Epithelial cell of esophagus (primary cell): ENCODE data around the gene HNRNPF.

Source experiments
- DNase-seq: peaks from one replicate; pipeline ENCODE4 v3.0.0; 2010; ENCODE audit warnings: low read depth
- H3K4me3 ChIP-seq: 2 replicates; pipeline ENCODE4 v1.5.1; 2011; ENCODE audit warnings: mild to moderate bottlenecking, low read length, control low read depth
- TF ChIP-seq, protein P1 (sequence below): IDR thresholded peaks from 2 replicates; pipeline ENCODE4 v1.5.1; 2011; ENCODE audit warnings: low read depth, mild to moderate bottlenecking, low read length, control low read depth, inconsistent platforms; ENCODE audit not compliant: insufficient read depth; ENCODE audit errors: missing control alignments

HNRNPF gene

DNA sequence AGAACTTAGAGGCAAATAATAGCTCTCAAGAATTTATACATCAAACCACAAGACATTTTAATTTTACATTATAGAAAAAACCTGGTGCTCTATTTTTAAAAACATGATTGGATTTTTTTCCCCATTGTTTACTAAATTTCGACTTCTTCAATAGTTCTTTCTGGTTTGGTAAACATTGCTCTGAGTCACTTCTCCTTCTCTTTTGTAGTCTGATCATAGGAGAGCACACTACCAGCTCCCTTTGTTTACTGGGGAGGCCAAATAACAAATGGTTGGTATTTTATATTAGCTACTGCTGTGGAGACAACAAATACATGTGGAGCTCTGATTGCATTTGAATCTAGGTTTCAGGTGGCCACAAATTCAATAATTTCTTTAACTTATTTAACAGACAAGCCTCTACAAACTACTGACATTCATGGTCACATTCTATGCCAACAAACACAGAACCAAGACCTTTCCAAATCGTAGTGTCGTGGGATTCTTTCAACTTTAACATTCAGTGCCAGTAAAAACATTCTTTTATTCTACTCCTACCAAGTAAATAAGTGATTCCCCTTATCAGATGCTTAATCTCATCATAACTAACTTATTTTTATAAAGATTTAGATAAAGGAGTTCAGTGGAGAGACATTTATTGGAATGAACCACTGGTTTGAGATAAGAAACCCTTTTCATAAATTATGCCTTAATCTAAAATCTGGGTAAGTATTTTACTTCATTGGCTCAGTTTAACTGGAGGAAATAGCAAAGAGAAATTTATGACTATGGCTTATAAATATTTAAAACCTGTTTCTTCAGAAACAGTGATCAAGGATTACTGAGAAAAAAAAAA is 55.3 kb downstream of the HNRNPF start:
- no peak for DNase-seq
- H3K4me3 ChIP-seq, result no peak overlapping the region
- TF ChIP-seq, protein P1, sequence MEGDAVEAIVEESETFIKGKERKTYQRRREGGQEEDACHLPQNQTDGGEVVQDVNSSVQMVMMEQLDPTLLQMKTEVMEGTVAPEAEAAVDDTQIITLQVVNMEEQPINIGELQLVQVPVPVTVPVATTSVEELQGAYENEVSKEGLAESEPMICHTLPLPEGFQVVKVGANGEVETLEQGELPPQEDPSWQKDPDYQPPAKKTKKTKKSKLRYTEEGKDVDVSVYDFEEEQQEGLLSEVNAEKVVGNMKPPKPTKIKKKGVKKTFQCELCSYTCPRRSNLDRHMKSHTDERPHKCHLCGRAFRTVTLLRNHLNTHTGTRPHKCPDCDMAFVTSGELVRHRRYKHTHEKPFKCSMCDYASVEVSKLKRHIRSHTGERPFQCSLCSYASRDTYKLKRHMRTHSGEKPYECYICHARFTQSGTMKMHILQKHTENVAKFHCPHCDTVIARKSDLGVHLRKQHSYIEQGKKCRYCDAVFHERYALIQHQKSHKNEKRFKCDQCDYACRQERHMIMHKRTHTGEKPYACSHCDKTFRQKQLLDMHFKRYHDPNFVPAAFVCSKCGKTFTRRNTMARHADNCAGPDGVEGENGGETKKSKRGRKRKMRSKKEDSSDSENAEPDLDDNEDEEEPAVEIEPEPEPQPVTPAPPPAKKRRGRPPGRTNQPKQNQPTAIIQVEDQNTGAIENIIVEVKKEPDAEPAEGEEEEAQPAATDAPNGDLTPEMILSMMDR, result no peak

DNA sequence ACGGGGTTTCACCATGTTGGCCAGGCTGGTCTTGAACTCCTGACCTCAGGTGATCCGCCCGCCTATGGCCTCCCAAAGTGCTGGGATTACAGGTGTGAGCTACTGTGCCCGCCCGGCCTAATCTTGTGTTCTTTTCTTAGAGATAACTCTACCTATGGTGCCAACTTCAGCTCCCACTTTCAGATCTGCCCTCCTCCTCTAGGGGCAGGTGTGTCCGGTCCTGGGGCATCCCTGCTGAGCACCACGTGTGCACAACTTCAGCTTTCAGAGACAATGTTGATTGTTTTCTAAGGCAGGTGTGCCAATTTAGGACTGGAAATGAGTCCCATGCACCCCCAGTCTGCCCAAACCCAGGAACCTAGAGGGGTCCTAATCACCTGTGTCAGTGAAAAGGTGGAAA is 56.0 kb downstream of the HNRNPF start:
- no peak for DNase-seq
- H3K4me3 ChIP-seq, result no peak overlapping the region
- TF ChIP-seq, protein P1, result no peak

DNA sequence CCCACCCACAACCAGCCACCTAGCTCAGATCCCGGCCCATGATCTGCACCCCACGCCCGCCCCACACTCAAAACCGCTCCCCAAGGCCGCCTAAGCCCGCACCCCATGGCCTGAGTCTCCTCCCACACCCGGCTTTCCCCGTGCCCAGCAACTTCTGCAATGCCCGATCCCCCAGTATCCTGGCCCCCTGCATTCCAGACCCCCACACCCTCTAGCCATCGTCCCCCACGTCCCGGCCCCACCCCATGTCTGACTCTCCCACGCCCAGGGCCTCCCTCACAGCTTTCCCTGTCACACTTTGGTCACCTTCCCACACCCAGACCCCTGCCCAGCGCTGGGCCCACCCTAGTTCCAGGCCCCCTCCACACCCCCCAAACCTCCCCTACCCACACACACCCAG is 57.7 kb downstream of the HNRNPF start:
- TF ChIP-seq, protein P1, result no peak
- no peak overlapping the region for H3K4me3 ChIP-seq
- no peak for DNase-seq

DNA sequence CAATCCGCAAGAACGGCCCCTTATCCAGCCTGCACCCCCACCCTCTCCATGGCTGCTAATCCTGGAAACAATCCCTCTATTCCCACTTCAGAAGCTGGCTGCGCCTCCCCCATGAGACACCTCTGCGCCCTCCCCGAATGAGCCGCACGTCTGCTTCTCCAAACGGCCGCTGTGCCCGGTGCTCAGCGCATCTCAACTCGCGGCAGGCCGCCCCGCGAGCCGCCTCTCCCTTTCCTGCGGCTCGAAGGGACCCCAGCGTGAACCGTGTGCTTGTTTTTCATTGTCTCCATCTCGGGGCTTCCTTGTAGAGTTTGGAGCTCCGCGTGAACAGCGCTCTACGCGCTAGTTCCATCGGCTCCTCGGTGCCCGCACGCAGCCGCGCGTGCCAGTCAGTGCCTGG is 58.3 kb downstream of the HNRNPF start:
- no peak for DNase-seq
- no peak overlapping the region for H3K4me3 ChIP-seq
- TF ChIP-seq, protein P1, result no peak

DNA sequence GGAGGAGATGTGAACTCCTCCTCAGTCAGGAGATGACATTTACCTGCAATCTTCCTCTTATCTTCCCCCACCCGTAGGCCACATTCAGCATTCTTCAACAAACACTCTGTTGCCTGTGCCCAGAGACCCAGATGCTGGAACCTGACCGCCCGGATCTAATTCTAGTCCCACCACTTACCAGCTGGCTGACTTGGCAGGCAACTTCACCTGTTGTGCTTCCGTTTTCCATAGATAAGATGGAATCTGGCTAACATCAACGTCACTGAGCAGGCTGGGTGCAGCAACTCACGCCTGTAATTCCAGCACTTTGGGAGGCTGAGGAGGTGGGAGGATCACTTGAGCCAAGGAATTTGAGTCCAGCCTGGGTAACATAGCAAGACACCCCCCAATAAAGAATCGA is 58.8 kb downstream of the HNRNPF start:
- no peak overlapping the region for H3K4me3 ChIP-seq
- DNase-seq, result no peak
- TF ChIP-seq, protein P1, result no peak

DNA sequence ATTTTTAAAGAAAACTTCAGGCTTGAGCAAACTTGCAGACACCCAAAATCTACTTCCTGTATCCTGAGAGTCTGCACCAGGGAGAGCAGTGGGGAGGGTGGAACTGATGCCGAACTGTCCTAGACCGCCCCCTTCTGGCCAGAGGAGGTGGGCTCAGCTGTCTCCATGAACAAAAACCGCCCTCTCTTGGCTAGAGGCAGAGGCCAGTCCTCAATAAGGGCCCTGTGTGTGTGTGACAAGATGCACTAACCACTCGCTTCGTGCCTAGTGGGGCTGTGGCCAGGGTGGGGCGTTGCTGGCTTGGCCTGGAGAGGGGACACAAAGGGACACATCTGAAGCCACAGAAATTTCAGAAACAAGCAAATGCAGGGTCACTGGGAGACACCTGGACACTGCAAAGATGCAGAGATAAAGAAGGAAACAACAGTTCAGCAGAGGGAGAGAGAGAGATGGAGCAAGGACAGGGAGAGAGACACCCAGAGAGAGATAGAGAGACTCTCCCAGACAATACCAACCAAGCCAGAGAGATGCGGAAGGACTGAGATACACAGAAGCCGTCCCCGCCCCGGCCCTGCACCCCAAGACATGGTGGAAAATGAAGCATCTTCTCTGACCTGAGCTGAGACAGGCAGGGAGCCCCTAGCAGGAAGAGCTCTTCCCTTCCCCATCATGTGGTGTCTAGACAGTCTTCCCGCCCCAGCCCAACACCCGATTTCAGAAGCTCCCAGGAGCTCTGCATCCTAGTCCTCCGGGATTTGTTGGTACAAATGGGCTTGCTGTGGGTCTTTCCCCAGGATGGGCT is 60.3 kb downstream of the HNRNPF start:
- TF ChIP-seq, protein P1, result peak; percentile 99
- peak; percentile 83 for DNase-seq
- no peak overlapping the region for H3K4me3 ChIP-seq
